ENCODE measurements around the gene TAS2R50.
"Not testable (repeated sequence)": the region's sequence is repeated elsewhere in the genome, so short reads cannot be mapped to it uniquely, and the experiment has no call there.

The TAS2R50 gene, protein sequence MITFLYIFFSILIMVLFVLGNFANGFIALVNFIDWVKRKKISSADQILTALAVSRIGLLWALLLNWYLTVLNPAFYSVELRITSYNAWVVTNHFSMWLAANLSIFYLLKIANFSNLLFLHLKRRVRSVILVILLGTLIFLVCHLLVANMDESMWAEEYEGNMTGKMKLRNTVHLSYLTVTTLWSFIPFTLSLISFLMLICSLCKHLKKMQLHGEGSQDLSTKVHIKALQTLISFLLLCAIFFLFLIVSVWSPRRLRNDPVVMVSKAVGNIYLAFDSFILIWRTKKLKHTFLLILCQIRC

DNA sequence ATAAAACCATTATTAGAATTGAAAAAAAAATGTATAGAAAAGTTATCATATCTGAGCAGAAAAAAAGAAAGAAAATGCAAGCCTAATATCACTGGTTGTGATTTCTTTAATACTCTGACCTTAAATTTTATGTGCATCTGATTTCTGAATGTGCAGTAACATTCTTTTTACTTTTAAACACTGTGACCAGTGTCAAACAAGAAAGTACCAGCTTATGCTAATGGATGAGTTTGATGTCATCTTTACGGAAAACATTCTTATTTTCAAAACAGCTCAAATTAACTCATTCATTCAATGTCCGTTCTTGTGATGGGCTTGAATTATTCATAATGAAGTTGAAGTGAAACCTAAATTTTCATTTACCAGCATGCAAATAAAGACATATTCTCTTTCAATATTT is at the start of gene TAS2R50:
Gene TAS2R50 (minus strand): TSS at position 101 of the 400 bp plus-strand sequence. CDS start 52 bp downstream, at position 49.
- no peaks in the 10 kb centered on the region for H3K4me1 ChIP-seq (ENCODE audit: control insufficient read depth, insufficient read depth, low read length, unreplicated experiment)
- H3K36me3 ChIP-seq (ENCODE audit: insufficient read depth, low read length) = peaks cover 3% of the 10 kb centered on the region; the same call in 1 of the 2 replicates
- no peak within 1 kb of the TSS for H2AFZ ChIP-seq (ENCODE audit: low read length, unreplicated experiment)
- no peak within 1 kb of the TSS for H3K27ac ChIP-seq (ENCODE audit: low read depth, low read length)
- H3K27me3 ChIP-seq (ENCODE audit: insufficient read depth, low read length) = no peaks in the 10 kb centered on the region
- no peak within 1 kb of the TSS for H3K4me3 ChIP-seq (ENCODE audit: low read depth, low read length)
- no peaks in the 10 kb centered on the region for H3K79me2 ChIP-seq (ENCODE audit: control insufficient read depth, insufficient read depth, low read length, unreplicated experiment)

DNA sequence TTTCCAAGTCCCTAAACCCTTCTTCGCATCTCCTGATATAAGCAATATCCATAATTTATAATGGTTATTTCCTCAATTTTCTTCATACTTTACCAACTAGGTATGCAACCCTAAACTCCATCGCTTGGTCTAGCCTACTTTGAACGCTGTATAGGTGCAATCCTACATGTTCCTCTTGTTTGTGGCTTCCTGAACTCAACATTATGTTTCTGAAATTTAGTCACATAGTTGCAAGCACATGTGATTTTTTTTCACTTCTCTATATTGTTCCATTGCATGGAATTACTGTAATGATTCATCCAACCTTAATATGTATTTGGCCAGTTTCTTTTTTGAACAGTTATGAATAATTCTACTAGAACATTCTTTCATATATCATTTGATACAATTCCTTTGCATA is 47.2 kb upstream of the TAS2R50 start:
- not testable (repeated sequence) for H3K36me3 ChIP-seq (ENCODE audit: insufficient read depth, low read length); H2AFZ ChIP-seq (ENCODE audit: low read length, unreplicated experiment); H3K4me1 ChIP-seq (ENCODE audit: control insufficient read depth, insufficient read depth, low read length, unreplicated experiment); H3K79me2 ChIP-seq (ENCODE audit: control insufficient read depth, insufficient read depth, low read length, unreplicated experiment); H3K4me3 ChIP-seq (ENCODE audit: low read depth, low read length); H3K27ac ChIP-seq (ENCODE audit: low read depth, low read length); H3K27me3 ChIP-seq (ENCODE audit: insufficient read depth, low read length)

DNA sequence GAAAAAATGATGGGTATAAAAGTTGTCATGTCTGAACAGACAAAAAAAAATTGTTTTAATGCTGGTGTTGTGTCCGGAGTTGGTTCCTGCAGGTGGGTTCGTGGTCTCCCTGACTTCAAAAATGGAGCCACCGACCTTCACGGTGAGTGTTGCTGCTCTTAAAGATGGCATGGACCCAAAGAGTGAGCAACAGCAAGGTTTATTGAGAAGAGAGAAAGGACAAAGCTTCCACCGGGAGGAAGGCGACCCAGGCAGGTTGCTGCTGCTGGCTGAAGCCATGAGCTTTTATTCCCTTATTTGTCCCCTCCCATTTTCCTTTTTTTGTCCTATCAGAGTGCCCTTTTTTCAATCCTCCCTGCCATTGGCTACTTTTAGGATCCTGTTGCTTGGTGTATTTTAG is 44.6 kb upstream of the TAS2R50 start, which contains the start of gene TAS2R31:
Gene TAS2R31 (minus strand): TSS at position 101 of the 400 bp plus-strand sequence. CDS start 72 bp downstream, at position 29.
- peaks cover 13% of the 10 kb centered on the region; the same call in 1 of the 2 replicates for H3K36me3 ChIP-seq (ENCODE audit: insufficient read depth, low read length)
- no peaks in the 10 kb centered on the region for H3K27me3 ChIP-seq (ENCODE audit: insufficient read depth, low read length)
- H2AFZ ChIP-seq (ENCODE audit: low read length, unreplicated experiment) = no peak within 1 kb of the TSS
- H3K79me2 ChIP-seq (ENCODE audit: control insufficient read depth, insufficient read depth, low read length, unreplicated experiment) = no peaks in the 10 kb centered on the region
- H3K4me1 ChIP-seq (ENCODE audit: control insufficient read depth, insufficient read depth, low read length, unreplicated experiment) = no peaks in the 10 kb centered on the region
- H3K27ac ChIP-seq (ENCODE audit: low read depth, low read length) = no peak within 1 kb of the TSS
- no peak within 1 kb of the TSS for H3K4me3 ChIP-seq (ENCODE audit: low read depth, low read length)

DNA sequence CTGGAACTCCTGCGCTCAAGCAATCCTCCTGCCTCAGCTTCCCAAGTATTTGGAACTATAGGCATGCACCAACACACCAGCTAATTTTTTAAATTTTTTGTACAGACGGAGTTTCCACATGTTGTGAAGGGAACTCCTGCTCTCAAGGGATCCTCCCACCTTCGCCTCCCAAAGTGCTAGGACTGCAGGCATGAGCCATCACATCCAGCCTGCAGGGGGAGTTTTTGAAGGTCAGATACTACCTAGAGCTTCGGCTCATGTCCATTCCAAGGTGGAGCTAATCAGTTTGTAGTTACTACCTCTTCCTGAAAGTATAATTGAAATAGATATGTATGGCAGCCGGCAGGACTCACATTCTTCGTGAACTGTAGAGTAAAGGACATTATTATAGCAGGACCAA is 39.4 kb upstream of the TAS2R50 start:
- Histone ChIP-seq H3K4me3 (ENCODE audit: low read depth, low read length) (no peak overlapping the region), H2AFZ (ENCODE audit: low read length, unreplicated experiment) (no peak overlapping the region), H3K79me2 (ENCODE audit: control insufficient read depth, insufficient read depth, low read length, unreplicated experiment) (no peaks in the 10 kb centered on the region), H3K27ac (ENCODE audit: low read depth, low read length) (no peak overlapping the region), H3K27me3 (ENCODE audit: insufficient read depth, low read length) (no peaks in the 10 kb centered on the region), H3K4me1 (ENCODE audit: control insufficient read depth, insufficient read depth, low read length, unreplicated experiment) (no peaks in the 10 kb centered on the region), H3K36me3 (ENCODE audit: insufficient read depth, low read length) (peaks cover 19% of the 10 kb centered on the region; the same call in 1 of the 2 replicates)

DNA sequence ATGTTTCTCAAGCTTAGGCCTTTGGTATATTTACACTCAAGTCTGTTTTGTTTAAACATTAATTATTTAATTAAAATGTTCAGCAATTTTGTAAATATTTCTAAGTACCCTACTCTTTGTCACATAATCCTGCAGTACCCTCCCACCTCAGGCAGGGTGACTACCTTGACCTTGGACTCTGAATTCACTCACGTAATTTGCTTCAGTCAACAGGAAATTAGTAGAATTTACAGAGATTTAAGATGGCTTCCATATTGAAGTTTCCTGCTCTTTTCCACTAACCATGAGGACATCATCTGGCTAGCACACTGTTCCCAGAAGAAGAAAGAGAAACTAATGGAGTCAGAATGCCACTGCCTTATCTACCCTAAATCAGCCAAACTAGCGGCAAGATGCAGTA is 36.7 kb upstream of the TAS2R50 start:
- no peaks in the 10 kb centered on the region for H3K79me2 ChIP-seq (ENCODE audit: control insufficient read depth, insufficient read depth, low read length, unreplicated experiment)
- H3K4me3 ChIP-seq (ENCODE audit: low read depth, low read length) = no peak overlapping the region
- no peak overlapping the region for H3K27ac ChIP-seq (ENCODE audit: low read depth, low read length)
- H3K27me3 ChIP-seq (ENCODE audit: insufficient read depth, low read length) = no peaks in the 10 kb centered on the region
- no peaks in the 10 kb centered on the region for H3K4me1 ChIP-seq (ENCODE audit: control insufficient read depth, insufficient read depth, low read length, unreplicated experiment)
- H2AFZ ChIP-seq (ENCODE audit: low read length, unreplicated experiment) = no peak overlapping the region
- H3K36me3 ChIP-seq (ENCODE audit: insufficient read depth, low read length) = peaks cover 16% of the 10 kb centered on the region; the same call in 1 of the 2 replicates

DNA sequence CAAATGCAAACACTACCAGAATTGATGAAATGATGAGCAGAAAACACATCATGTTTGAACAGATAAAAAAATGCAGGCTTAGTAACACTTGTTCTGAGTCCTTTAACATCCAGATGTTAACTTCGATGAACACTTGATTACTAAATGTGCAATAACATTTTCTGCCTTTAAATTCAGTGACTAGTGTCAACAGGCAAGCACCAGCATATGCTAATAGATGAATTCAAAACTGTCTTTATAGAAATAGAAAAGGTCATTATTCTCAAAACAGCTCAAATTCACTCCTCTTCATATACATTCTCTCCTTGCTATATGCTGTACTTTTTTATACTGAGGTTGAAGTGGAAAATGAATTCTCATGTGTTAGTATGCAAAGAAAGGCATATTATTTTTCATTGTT is 35.8 kb upstream of the TAS2R50 start, which contains the start of gene TAS2R19:
Gene TAS2R19 (minus strand): TSS at position 101 of the 400 bp plus-strand sequence. CDS start 49 bp downstream, at position 52.
- Histone ChIP-seq H3K27ac (ENCODE audit: low read depth, low read length) (no peak within 1 kb of the TSS), H3K79me2 (ENCODE audit: control insufficient read depth, insufficient read depth, low read length, unreplicated experiment) (no peaks in the 10 kb centered on the region), H3K4me1 (ENCODE audit: control insufficient read depth, insufficient read depth, low read length, unreplicated experiment) (no peaks in the 10 kb centered on the region), H3K4me3 (ENCODE audit: low read depth, low read length) (no peak within 1 kb of the TSS), H2AFZ (ENCODE audit: low read length, unreplicated experiment) (no peak within 1 kb of the TSS), H3K27me3 (ENCODE audit: insufficient read depth, low read length) (no peaks in the 10 kb centered on the region), H3K36me3 (ENCODE audit: insufficient read depth, low read length) (peaks cover 7% of the 10 kb centered on the region; the same call in 1 of the 2 replicates)

DNA sequence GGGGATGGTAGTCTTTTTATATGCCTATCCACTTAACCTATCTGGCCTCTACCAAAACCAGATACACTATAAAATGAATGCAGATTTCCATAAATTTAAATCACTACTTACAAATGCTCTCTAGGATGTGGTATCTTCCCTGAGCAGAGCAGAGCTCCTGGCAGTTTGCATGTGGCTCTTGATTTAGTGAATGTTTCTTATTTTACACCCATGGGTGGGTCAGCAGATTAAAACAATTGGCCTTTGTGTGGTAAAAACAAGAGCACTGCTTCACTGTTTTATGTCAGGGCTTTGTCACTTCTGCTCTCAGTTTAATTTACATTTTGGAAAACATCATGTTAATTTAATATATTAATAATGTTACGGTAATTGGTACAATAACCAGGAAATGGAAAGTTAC is 30.2 kb upstream of the TAS2R50 start:
- no peaks in the 10 kb centered on the region for H3K36me3 ChIP-seq (ENCODE audit: insufficient read depth, low read length)
- no peak overlapping the region for H2AFZ ChIP-seq (ENCODE audit: low read length, unreplicated experiment)
- H3K4me3 ChIP-seq (ENCODE audit: low read depth, low read length) = no peak overlapping the region
- H3K27me3 ChIP-seq (ENCODE audit: insufficient read depth, low read length) = no peaks in the 10 kb centered on the region
- no peaks in the 10 kb centered on the region for H3K79me2 ChIP-seq (ENCODE audit: control insufficient read depth, insufficient read depth, low read length, unreplicated experiment)
- no peaks in the 10 kb centered on the region for H3K4me1 ChIP-seq (ENCODE audit: control insufficient read depth, insufficient read depth, low read length, unreplicated experiment)
- no peak overlapping the region for H3K27ac ChIP-seq (ENCODE audit: low read depth, low read length)

DNA sequence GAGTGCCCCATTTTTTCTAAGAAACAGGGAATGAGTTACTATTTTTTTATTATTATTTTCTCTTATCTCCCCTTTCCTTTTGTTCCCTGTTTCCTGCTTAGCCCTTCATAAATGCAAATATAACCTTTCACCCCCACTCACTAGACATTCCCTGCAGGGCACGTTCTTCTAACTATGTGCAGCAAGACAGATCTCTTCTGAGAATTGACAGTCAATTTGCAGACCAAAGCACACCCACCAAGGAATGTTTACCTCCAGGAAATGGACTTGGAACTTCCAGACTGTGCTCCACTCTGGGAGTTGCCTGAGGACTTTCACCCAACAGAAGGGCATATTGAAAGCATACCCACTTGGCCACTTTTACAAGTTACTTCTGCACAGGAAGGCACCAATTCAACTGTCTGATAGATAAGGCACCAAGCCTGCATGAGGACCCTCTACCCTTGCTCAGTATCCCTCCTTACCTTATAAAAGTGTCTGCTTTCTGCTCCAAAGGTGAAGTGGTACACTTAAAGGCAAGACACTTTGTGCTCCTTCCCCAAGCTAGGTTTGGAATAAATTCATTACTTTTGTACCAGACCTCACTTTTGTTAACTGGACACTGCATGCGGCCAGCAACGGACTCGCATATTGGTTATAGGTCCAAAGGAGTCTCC is 29.2 kb upstream of the TAS2R50 start:
- Histone ChIP-seq H3K36me3 (ENCODE audit: insufficient read depth, low read length) (no peaks in the 10 kb centered on the region), H3K4me1 (ENCODE audit: control insufficient read depth, insufficient read depth, low read length, unreplicated experiment) (no peaks in the 10 kb centered on the region), H3K27ac (ENCODE audit: low read depth, low read length) (no peak overlapping the region), H3K79me2 (ENCODE audit: control insufficient read depth, insufficient read depth, low read length, unreplicated experiment) (no peaks in the 10 kb centered on the region), H2AFZ (ENCODE audit: low read length, unreplicated experiment) (no peak overlapping the region), H3K4me3 (ENCODE audit: low read depth, low read length) (no peak overlapping the region), H3K27me3 (ENCODE audit: insufficient read depth, low read length) (no peaks in the 10 kb centered on the region)

DNA sequence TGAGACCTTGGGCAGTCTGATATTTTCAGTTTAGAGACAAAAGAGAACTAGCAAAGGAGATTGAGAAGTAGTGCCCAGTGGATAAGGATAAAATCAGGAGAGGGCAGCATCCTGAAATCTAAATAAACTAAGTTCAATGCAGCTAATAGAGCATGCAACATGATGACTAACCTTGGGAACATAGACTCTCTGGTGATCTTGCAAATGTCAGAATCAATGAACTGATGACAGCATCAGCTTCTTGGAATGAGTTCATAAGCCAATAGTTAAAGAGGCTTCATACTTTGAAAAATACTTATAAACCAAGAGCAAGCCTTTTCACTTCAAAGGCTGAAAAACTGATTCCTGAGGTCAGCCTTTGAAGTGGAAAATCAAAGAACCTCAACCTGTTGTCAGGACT is 27.5 kb upstream of the TAS2R50 start:
- H3K4me1 ChIP-seq (ENCODE audit: control insufficient read depth, insufficient read depth, low read length, unreplicated experiment) = no peaks in the 10 kb centered on the region
- H2AFZ ChIP-seq (ENCODE audit: low read length, unreplicated experiment) = no peak overlapping the region
- no peaks in the 10 kb centered on the region for H3K36me3 ChIP-seq (ENCODE audit: insufficient read depth, low read length)
- no peaks in the 10 kb centered on the region for H3K27me3 ChIP-seq (ENCODE audit: insufficient read depth, low read length)
- no peaks in the 10 kb centered on the region for H3K79me2 ChIP-seq (ENCODE audit: control insufficient read depth, insufficient read depth, low read length, unreplicated experiment)
- no peak overlapping the region for H3K27ac ChIP-seq (ENCODE audit: low read depth, low read length)
- H3K4me3 ChIP-seq (ENCODE audit: low read depth, low read length) = no peak overlapping the region

DNA sequence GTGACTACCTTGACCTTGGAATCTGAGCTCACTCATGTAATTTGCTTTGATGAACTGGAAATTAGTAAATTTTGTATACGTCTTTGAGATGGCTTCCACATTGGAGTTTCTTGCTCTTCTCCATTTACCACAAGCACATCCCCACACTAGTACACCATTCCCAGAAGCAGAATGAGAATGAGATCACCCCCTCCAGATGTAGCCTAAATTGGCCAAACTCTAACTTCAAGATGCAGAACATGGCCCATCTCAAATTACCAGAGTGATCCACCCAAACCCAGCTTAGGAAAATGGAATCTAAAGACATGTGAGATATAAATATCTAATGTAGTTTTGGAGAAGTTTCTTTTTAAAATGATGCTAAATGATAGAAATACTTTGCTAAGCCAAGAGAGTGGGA is 20.9 kb upstream of the TAS2R50 start:
- H3K36me3 ChIP-seq (ENCODE audit: insufficient read depth, low read length) = no peaks in the 10 kb centered on the region
- H3K4me3 ChIP-seq (ENCODE audit: low read depth, low read length) = no peak overlapping the region
- H3K79me2 ChIP-seq (ENCODE audit: control insufficient read depth, insufficient read depth, low read length, unreplicated experiment) = no peaks in the 10 kb centered on the region
- no peak overlapping the region for H2AFZ ChIP-seq (ENCODE audit: low read length, unreplicated experiment)
- H3K4me1 ChIP-seq (ENCODE audit: control insufficient read depth, insufficient read depth, low read length, unreplicated experiment) = no peaks in the 10 kb centered on the region
- H3K27ac ChIP-seq (ENCODE audit: low read depth, low read length) = no peak overlapping the region
- no peaks in the 10 kb centered on the region for H3K27me3 ChIP-seq (ENCODE audit: insufficient read depth, low read length)

DNA sequence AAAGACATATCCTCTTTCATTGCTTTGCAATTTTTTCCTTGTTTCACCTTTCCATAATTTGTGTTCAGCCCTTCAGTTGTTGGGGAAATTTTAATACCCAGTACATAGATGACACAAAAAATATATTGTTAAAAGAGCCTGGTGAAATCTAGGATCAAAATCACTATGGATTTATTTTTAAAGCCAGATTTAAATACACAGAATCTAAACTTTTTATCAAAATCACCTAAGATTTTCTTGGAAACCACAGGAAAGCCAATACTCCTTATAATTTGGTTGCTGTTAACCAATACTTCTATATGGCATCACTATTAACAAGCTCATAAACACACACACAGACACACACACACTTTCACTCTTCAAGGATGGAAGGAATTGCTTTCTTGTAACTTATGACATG is 11.5 kb upstream of the TAS2R50 start, which contains the start of gene TAS2R20:
Gene TAS2R20 (minus strand): TSS at position 101 of the 400 bp plus-strand sequence. CDS start 429 bp downstream, outside the sequence.
- Histone ChIP-seq H2AFZ (ENCODE audit: low read length, unreplicated experiment) (no peak within 1 kb of the TSS), H3K4me1 (ENCODE audit: control insufficient read depth, insufficient read depth, low read length, unreplicated experiment) (no peaks in the 10 kb centered on the region), H3K79me2 (ENCODE audit: control insufficient read depth, insufficient read depth, low read length, unreplicated experiment) (peaks cover 5% of the 10 kb centered on the region), H3K4me3 (ENCODE audit: low read depth, low read length) (no peak within 1 kb of the TSS), H3K27me3 (ENCODE audit: insufficient read depth, low read length) (no peaks in the 10 kb centered on the region), H3K36me3 (ENCODE audit: insufficient read depth, low read length) (no peaks in the 10 kb centered on the region), H3K27ac (ENCODE audit: low read depth, low read length) (no peak within 1 kb of the TSS)
